HG03135 (cell line): ENCODE data around the gene COL18A1.

Source experiments
- ATAC-seq: cut with Tn5 transposase; IDR thresholded peaks from one replicate; pipeline ENCODE4 v1.9.1; 2021; ENCODE audit warnings: mild to moderate bottlenecking, moderate library complexity; ENCODE audit not compliant: unreplicated experiment

COL18A1 gene

DNA sequence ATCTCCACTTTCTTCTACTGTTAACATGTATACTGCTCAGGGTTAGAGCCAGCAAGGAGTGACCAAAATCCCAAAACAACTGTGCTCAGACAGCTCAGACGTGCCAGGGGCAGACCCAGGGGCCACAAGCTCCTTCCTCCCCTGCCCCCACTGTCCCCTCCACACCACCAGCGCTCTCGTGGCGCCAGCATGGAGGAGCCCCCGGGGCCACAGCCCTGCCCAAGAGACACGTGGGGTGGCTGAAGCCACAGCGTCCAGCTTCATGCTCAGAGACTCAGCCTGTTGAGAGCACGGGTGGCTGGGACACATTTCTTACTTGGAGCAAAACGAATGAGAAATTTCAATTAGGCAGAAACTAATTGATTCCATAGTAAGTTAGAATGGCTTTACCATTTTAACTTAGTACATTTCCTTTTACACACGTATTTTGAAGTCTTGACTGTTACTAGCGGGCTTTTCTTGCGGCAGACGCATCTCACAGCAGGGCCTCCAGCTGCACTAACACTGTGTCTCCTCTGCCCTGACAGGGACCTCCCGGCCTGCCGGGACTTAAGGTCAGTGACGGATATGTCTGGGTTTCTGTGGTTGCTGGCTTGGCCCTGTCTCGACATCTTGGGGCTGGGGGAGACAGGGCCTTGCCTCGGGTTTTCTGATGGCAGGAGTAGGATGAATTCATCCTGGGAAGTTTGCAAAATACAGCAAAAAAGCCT lies 83.1 kb downstream of the COL18A1 start:
- no peak for ATAC-seq

GRCh38 chr21:45488931-45489721 lies 84.2 kb downstream of the COL18A1 start:
- no peak for ATAC-seq

DNA sequence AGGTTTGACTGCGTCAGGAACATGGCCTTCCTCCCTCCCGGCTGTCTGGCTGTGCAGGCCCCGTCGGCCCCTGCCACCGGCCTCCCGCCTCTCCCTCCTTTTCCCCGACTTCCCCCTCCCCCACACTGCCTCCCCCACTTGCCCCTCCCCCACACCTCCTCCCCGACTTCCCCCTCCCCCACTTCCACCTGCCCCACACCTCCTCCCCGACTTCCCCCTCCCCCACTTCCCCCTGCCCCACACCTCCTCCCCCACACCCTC lies 84.7 kb downstream of the COL18A1 start:
- no peak for ATAC-seq

GRCh38 chr21:45490049-45490731 lies 85.2 kb downstream of the COL18A1 start:
- ATAC-seq: no peak

DNA sequence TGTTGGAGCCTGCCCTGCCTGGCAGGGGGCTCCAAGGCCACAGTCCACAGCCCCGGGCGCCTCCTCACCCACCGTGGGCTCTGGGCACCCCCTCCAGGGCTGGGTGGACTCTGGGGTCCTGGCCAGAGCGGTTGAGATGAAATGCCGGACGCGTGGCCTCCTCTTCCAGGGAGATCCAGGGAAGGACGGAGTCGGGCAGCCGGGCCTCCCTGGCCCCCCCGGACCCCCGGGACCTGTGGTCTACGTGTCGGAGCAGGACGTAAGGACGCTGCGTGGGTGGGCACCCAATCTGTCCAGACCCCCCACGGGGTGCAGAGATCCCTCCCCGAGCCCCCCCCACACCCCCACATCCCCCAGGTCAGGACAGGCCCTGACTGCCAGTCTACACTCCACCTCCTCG lies 86.1 kb downstream of the COL18A1 start:
- ATAC-seq: no peak

DNA sequence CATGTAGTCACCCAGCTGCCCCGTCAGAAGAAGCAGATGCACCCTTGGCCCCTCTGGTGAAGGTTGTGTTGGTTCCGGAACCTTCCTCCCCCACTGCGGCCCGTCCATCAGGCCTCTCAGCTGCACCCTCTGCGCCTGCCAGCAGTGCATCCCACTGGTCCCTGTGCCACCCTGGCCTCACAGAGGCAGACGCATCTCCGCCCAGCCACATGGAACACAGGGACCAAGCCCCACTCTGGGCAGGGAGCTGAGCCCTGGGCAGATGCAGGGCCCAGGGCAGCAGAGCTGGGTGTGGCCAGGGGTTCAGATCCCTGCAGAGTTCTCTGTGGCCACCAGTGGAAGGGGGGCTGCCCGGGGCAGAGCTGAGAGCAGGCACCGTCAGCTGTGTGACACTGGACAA lies 86.7 kb downstream of the COL18A1 start:
- ATAC-seq: no peak

DNA sequence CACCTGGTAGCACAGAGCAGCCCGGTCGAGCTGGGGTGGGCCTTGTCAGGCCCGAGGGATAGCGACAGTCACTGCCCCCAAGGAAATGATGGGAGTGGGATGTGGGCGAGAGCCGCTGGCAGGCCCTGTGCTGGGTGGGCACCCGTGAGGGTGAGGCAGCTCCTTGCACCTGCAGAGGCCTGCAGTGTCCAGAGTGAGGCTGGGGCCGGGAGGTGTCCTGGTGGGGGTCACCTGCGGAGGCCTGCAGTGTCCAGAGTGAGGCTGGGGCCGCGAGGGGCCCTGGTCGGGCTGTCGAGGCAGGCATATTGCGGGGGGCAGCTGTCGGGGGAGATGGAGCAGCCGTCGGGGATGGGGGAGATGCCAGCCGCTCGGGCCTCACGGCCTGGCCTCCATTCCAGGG lies 87.8 kb downstream of the COL18A1 start:
- ATAC-seq: no peak

GRCh38 chr21:45493401-45494001 lies 88.5 kb downstream of the COL18A1 start:
- no peak for ATAC-seq

DNA sequence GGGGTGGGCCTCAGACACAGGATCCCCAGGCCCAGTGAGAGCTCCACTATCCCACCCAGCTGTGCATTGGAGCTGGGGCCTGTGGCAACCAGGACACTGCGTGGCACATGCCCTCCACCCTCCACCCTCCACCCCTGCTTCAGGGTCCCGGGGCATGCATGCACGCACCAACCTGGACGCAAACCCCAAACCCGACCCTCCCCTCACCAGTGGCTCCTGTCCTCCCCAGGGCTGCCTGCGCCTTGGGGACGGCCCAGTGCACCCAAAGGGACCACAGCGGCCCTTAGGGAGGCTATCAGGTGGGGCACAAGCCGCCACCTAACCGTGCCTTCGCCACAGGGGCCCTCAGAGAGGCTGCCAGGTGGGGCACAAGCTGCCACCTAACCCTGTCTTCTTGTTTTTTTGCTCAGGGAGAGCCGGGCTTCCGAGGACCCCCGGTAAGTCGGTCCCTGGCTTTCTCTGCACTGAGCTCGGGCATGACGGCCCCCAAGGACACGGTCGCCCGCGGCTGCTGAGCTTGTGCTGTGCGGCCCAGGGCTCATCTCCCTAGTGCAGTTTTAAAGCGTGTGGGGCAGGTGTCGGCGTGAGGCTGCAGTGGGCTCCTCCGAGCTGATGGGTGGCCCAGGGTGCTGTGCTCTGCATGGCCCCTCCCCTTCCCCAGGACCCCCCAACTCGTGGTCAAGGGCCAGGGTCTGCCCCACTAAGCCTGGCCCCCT lies 89.3 kb downstream of the COL18A1 start:
- no peak for ATAC-seq

- ATAC-seq: no peak
These were observed 90.1 kb downstream of the COL18A1 start for GRCh38 chr21:45494851-45495680.

GRCh38 chr21:45496151-45496967 lies 91.4 kb downstream of the COL18A1 start:
- no peak for ATAC-seq

GRCh38 chr21:45496968-45497845 lies 92.2 kb downstream of the COL18A1 start:
- ATAC-seq: no peak

- ATAC-seq: no peak
These were observed 93.1 kb downstream of the COL18A1 start for GRCh38 chr21:45497846-45498645.

GRCh38 chr21:45498646-45499000 lies 93.7 kb downstream of the COL18A1 start:
- ATAC-seq: no peak

DNA sequence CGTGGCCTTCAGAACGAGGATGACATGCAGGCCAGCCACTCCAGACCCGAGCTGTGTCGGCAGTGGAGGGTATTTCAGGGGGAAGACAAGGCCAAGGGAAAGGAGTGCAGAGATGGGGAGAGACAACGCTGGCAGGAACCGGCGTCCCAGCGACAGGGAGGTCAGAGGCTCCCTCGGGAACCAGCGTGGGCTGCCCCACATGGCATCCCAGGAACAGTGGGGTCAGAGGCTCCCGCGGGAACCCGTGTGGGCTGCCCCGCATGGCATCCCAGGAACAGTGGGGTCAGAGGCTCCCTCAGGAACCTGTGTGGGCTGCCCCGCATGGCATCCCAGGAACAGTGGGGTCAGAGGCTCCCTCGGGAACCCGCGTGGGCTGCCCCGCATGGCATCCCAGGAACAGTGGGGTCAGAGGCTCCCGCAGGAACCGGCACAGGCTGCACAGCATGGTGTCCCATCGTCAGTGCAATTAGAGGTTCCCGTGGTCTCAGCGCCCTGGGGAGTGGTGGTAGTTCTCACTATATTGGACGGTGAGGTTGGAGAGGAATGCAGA lies 94.3 kb downstream of the COL18A1 start:
- ATAC-seq: no peak

DNA sequence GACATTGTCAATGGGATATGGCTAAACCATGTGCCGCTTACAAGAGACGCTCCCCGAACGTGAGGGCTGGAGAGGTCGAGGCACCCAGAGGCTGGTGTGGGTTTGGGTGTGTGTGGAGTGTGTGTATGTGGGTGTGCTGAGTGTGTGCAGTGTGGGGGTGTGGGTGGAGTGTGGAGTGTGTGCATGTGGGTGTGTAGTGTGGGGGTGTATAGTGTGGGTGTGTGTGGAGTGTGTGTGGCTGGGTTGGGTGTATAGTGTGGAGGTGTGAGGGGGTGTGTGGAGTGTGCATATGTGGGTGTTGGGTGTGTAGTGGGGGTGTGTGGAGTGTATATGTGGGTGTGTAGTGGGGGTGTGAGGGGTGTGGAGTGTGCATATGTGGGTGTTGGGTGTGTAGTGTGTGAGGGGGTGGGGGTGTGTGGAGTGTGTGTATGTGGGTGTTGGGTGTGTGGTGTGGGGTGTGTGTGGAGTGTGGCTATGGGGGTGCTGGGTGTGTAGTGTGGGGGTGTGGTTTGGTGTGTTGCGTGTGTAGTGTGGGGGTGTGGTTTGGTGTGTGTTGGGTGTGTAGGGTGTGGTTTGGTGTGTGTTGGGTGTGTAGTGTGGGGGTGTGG lies 95.1 kb downstream of the COL18A1 start:
- no peak for ATAC-seq
